Activated naive CD4-positive, alpha-beta T cell treated with anti-CD3 and anti-CD28 coated beads, Interleukin-2, amount 50 U/mL, for 72 hours (primary cell): ENCODE data around the gene TAF3. TPM values are rescaled to one million over a fixed set of nuclear protein-coding genes. Genes with fewer than 3 reads are reported as not detected.
"Not testable (repeated sequence)": the region's sequence is repeated elsewhere in the genome, so short reads cannot be mapped to it uniquely, and the experiment has no call there.

ENCODE experiments used
- ATAC-seq, 2 donors: fragments of 150-1000 bp; cut with Tn5 transposase; 2 replicates each; pipeline ENCODE4 v1.10.0; 2021; ENCODE audit warnings: mild to moderate bottlenecking in 2 of 2, moderate library complexity in 2 of 2
- DNase-seq, 2 donors: peaks; one replicate each; pipeline ENCODE4 v3.0.0; 2021 to 2022; ENCODE audit warnings: low spot score in 2 of 2
- H3K27ac Mint-ChIP-seq, 2 donors: one replicate each; pipeline ENCODE4 v1.8.0; 2022; ENCODE audit warnings: mild to moderate bottlenecking in 2 of 2, mixed read lengths in 2 of 2
- H3K36me3 Mint-ChIP-seq, 2 donors: one replicate each; pipeline ENCODE4 v1.8.0; 2022; ENCODE audit warnings: mixed read lengths in 2 of 2
- H3K9me3 Mint-ChIP-seq, 2 donors: one replicate each; pipeline ENCODE4 v1.8.0; 2022; ENCODE audit warnings: mixed read lengths in 2 of 2
- total RNA-seq, 2 donors: library from RNA; stranded (reverse); gene quantifications; one replicate each; pipeline ENCODE4 v1.2.3, GENCODE V29; 2022

The TAF3 gene
- 10 to 100 TPM; 12.0 to 16.8 TPM for total RNA-seq

GRCh38 chr10:7818295-7819120, at the start of gene TAF3:
Gene TAF3, plus strand, starts transcription at chr10:7818505. Its CDS starts 205 bp downstream, at chr10:7818710.
- Mint-ChIP-seq H3K27ac (peak within 1 kb of the TSS; percentile 91 to 98), H3K9me3 (no peaks in the 10 kb centered on the region), H3K36me3 (peaks cover 8 to 14% of the 10 kb centered on the region in 2 donors)
- DNase-seq (peak; percentile 93 to 95), ATAC-seq (peak; percentile 90)

- no peak for DNase-seq
- Mint-ChIP-seq H3K36me3 (peaks cover 0 to 10% of the 10 kb centered on the region in 2 donors), H3K27ac (no peak overlapping the region), H3K9me3 (no peaks in the 10 kb centered on the region)
- ATAC-seq, result no peak
Observed at GRCh38 chr10:7773845-7774801, 44.2 kb upstream of the TAF3 start.

GRCh38 chr10:7776777-7777176, 41.5 kb upstream of the TAF3 start:
- H3K27ac Mint-ChIP-seq, result no peak overlapping the region
- peaks cover 11 to 12% of the 10 kb centered on the region in 2 donors for H3K36me3 Mint-ChIP-seq
- no peak for ATAC-seq
- no peaks in the 10 kb centered on the region for H3K9me3 Mint-ChIP-seq
- no peak for DNase-seq

- ATAC-seq, H3K9me3 Mint-ChIP-seq, DNase-seq, H3K27ac Mint-ChIP-seq: not testable (repeated sequence)
- H3K36me3 Mint-ChIP-seq, result peaks cover 11 to 12% of the 10 kb centered on the region in 2 donors
Observed at GRCh38 chr10:7782194-7782593, 36.1 kb upstream of the TAF3 start.

GRCh38 chr10:7786430-7786829, 31.9 kb upstream of the TAF3 start:
- Mint-ChIP-seq H3K27ac (no peak overlapping the region), H3K9me3 (no peaks in the 10 kb centered on the region), H3K36me3 (peaks cover 9 to 12% of the 10 kb centered on the region in 2 donors)
- ATAC-seq (no peak), DNase-seq (no peak)

GRCh38 chr10:7787150-7787856, 31.0 kb upstream of the TAF3 start:
- H3K36me3 Mint-ChIP-seq, result peaks cover 9 to 12% of the 10 kb centered on the region in 2 donors
- no peak overlapping the region for H3K27ac Mint-ChIP-seq
- H3K9me3 Mint-ChIP-seq, result no peaks in the 10 kb centered on the region
- peak in 1 of 2 donors; percentile 18 for DNase-seq
- ATAC-seq, result peak; percentile 2 to 21

GRCh38 chr10:7787857-7788638, 30.3 kb upstream of the TAF3 start, which contains the start of the genes ATP5F1C and KIN:
Gene ATP5F1C, plus strand, starts transcription at chr10:7788177. Its CDS starts 31 bp downstream, at chr10:7788208.
Gene KIN, minus strand, starts transcription at chr10:7787993. Its CDS starts 60 bp downstream, at chr10:7787933.
- DNase-seq (peak; percentile 97 to 98), ATAC-seq (peak; percentile 96 to 97)
- H3K27ac Mint-ChIP-seq, result no peak within 1 kb of the TSS
- H3K9me3 Mint-ChIP-seq, result no peaks in the 10 kb centered on the region
- H3K36me3 Mint-ChIP-seq, result peaks cover 9 to 12% of the 10 kb centered on the region in 2 donors

- no peak for DNase-seq
- Mint-ChIP-seq H3K27ac (no peak overlapping the region), H3K36me3 (peaks cover 9 to 12% of the 10 kb centered on the region in 2 donors), H3K9me3 (no peaks in the 10 kb centered on the region)
- peak in 1 of 2 donors; percentile 5 for ATAC-seq
Observed at GRCh38 chr10:7788639-7789286, 29.5 kb upstream of the TAF3 start.

GRCh38 chr10:7789390-7789789, 28.9 kb upstream of the TAF3 start:
- Mint-ChIP-seq H3K36me3 (peaks cover 9 to 12% of the 10 kb centered on the region in 2 donors), H3K27ac (peak overlapping the region in 1 of 2 donors; percentile 92), H3K9me3 (no peaks in the 10 kb centered on the region)
- ATAC-seq (no peak), DNase-seq (no peak)

GRCh38 chr10:7792541-7792940, 25.8 kb upstream of the TAF3 start:
- ATAC-seq, result no peak
- Mint-ChIP-seq H3K9me3 (no peaks in the 10 kb centered on the region), H3K36me3 (peaks cover 19% of the 10 kb centered on the region in 2 donors), H3K27ac (no peak overlapping the region)
- no peak for DNase-seq

- H3K36me3 Mint-ChIP-seq, result peaks cover 14 to 23% of the 10 kb centered on the region in 2 donors
- H3K27ac Mint-ChIP-seq, result no peak overlapping the region
- no peaks in the 10 kb centered on the region for H3K9me3 Mint-ChIP-seq
- DNase-seq (no peak), ATAC-seq (no peak)
Observed at GRCh38 chr10:7794251-7795026, 23.9 kb upstream of the TAF3 start.

- ATAC-seq, result no peak
- Mint-ChIP-seq H3K27ac (no peak overlapping the region), H3K9me3 (no peaks in the 10 kb centered on the region), H3K36me3 (peaks cover 11 to 28% of the 10 kb centered on the region in 2 donors)
- no peak for DNase-seq
Observed at GRCh38 chr10:7795605-7796004, 22.7 kb upstream of the TAF3 start.

GRCh38 chr10:7797582-7797981, 20.7 kb upstream of the TAF3 start:
- Mint-ChIP-seq H3K27ac (peak overlapping the region; percentile 61 to 71), H3K36me3 (peaks cover 7 to 26% of the 10 kb centered on the region in 2 donors), H3K9me3 (no peaks in the 10 kb centered on the region)
- ATAC-seq (peak in 1 of 2 donors; percentile 45), DNase-seq (no peak)

- Mint-ChIP-seq H3K9me3 (no peaks in the 10 kb centered on the region), H3K27ac (peak overlapping the region in 1 of 2 donors; percentile 22), H3K36me3 (peaks cover 13 to 39% of the 10 kb centered on the region in 2 donors)
- no peak for ATAC-seq
- DNase-seq, result no peak
Observed at GRCh38 chr10:7802606-7803005, 15.7 kb upstream of the TAF3 start.
